ENCODE measurements around the gene MDH1B.

GRCh38 chr2:206727287-206727686 is 37.8 kb downstream of the MDH1B start:
- TF ChIP-seq, protein P1, sequence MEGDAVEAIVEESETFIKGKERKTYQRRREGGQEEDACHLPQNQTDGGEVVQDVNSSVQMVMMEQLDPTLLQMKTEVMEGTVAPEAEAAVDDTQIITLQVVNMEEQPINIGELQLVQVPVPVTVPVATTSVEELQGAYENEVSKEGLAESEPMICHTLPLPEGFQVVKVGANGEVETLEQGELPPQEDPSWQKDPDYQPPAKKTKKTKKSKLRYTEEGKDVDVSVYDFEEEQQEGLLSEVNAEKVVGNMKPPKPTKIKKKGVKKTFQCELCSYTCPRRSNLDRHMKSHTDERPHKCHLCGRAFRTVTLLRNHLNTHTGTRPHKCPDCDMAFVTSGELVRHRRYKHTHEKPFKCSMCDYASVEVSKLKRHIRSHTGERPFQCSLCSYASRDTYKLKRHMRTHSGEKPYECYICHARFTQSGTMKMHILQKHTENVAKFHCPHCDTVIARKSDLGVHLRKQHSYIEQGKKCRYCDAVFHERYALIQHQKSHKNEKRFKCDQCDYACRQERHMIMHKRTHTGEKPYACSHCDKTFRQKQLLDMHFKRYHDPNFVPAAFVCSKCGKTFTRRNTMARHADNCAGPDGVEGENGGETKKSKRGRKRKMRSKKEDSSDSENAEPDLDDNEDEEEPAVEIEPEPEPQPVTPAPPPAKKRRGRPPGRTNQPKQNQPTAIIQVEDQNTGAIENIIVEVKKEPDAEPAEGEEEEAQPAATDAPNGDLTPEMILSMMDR (IDR thresholded peaks at IDR 0.05): no peak
- TF ChIP-seq POLR2AphosphoS5 (IDR thresholded peaks at IDR 0.05; ENCODE audit: insufficient read depth in 1 of 2, low read depth in 1 of 2) (no peak), POLR2A (IDR thresholded peaks at IDR 0.05) (no peak)

Data from vagina (tissue), 2 donors.